Right cardiac atrium (tissue), 5 donors: ENCODE results near the gene C1orf232. TPM values are rescaled to one million over a fixed set of nuclear protein-coding genes. Genes with fewer than 3 reads are reported as not detected.

ENCODE experiments used
- ATAC-seq, 2 donors: fragments of 200-7000 bp; cut with Tn5 transposase; one replicate each; pipeline versions ENCODE4 v1.8.0 to v1.9.1; 2020; ENCODE audit warnings: moderate library complexity in 2 of 2, mild to moderate bottlenecking in 1 of 2
- DNase-seq, 3 donors: peaks; one replicate each; pipeline ENCODE4 v3.0.0-alpha.2; 2020
- H3K27ac ChIP-seq: one replicate; pipeline ENCODE4 v1.5.1; 2013; ENCODE audit warnings: mild to moderate bottlenecking, low read length, control low read depth, moderate library complexity
- H3K27me3 ChIP-seq: one replicate; pipeline ENCODE4 v1.6.1; 2013; ENCODE audit not compliant: control insufficient read depth, insufficient read depth
- H3K4me1 ChIP-seq: one replicate; pipeline ENCODE4 v1.6.1; 2013; ENCODE audit warnings: low read length; ENCODE audit not compliant: control insufficient read depth, insufficient read depth
- H3K4me3 ChIP-seq: one replicate; pipeline ENCODE4 v1.5.1; 2013; ENCODE audit warnings: low read length, control low read depth
- H3K9me3 ChIP-seq: one replicate; pipeline ENCODE4 v1.6.1; 2013; ENCODE audit warnings: low read length; ENCODE audit not compliant: control insufficient read depth
- WGBS: extraction: QIAGEN DNeasy Blood & Tissue Kit; methylation state at CpG from one replicate; pipeline ENCODE4 v1.1.7; 2013; 5-methylcytosine and 5-hydroxymethylcytosine counted together
- intact Hi-C, 4 donors: fragments of 100-400 bp; cut with DNase I; formaldehyde crosslinking; loops; one replicate each; pipeline versions ENCODE4 v1.11.0 to v1.14.0; 2022 to 2023
- polyA plus RNA-seq: library from polyadenylated mRNA; stranded (reverse); fragments of 200-250 nt; gene quantifications from one replicate; pipeline ENCODE4 v1.2.3, GENCODE V29; 2013
- total RNA-seq, 4 donors: library from RNA; stranded (reverse); fragmentation: NEBNext Ultra II Directional; extraction: Animal tissue kit (Norgen Biotek cat#: 25700); gene quantifications; one replicate each; pipeline ENCODE4 v1.2.1, GENCODE V29; 2021
- donor health status: healthy with polysubstance abuse.
- donor health status: DM: no; HTN: yes; CAD: no.
- donor health status: DM: no; HTN: no; CAD: no.
- donor health status: DM: no; HTN: yes; CAD: no; lungs with severe emphysema.
- donor health status: DM: yes; HTN: yes; CAD: no.

Gene C1orf232
- total and polyA plus RNA-seq, 5 donors = not detected

DNA sequence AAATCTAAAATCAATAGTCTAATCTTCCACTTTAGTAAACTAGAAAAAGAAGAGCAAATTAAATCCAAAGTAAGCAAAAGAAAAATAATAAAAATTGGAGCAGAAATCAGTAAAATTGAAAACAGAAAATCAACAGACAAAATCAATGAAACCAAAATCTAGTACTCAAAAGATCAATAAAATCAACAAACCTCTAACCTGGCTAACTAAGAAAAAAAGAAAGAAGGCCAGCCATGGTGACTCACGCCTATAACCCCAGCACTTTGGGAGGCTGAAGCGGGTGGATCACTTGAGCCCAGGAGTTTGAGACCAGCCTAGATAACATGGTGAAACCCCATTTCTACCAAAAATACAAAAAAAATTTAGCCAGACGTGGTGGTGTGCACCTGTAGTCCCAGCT, 34.3 kb downstream of the C1orf232 start:
- H3K9me3 ChIP-seq = no peaks in the 10 kb centered on the region

DNA sequence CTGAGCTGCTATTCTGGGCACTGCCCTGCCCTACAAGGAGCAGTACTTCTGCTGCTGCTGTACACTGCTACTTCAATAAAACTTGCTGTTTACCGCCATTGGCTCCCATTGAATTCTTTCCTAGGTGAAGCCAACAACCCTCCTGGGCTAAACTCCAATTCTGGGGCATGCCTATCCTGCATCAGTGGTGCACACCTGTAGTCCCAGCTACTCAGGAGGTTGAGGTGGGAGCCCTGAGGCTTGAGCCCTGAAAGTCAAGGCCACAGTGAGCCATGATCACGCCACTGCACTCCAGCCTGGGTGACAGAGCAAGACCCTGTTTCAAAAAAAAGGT, 36.0 kb downstream of the C1orf232 start:
- Histone ChIP-seq H3K9me3 (no peaks in the 10 kb centered on the region), H3K4me1 (no peaks in the 10 kb centered on the region), H3K4me3 (no peak overlapping the region), H3K27me3 (no peaks in the 10 kb centered on the region), H3K27ac (no peak overlapping the region)
- intact Hi-C loops = no loop called here
- ATAC-seq = no peak
- WGBS = 94% methylated on average over 2 of the region's 2 CpGs
- DNase-seq = no peak

More for the DNA sequence above, 34.3 kb downstream of the C1orf232 start:
- no peak for ATAC-seq
- 92% methylated on average over 3 of the region's 3 CpGs for WGBS
- H3K27me3 ChIP-seq = no peaks in the 10 kb centered on the region
- H3K4me1 ChIP-seq = no peaks in the 10 kb centered on the region
- intact Hi-C loops = no loop called here
- DNase-seq = no peak
- H3K27ac ChIP-seq = no peak overlapping the region
- H3K4me3 ChIP-seq = no peak overlapping the region

DNA sequence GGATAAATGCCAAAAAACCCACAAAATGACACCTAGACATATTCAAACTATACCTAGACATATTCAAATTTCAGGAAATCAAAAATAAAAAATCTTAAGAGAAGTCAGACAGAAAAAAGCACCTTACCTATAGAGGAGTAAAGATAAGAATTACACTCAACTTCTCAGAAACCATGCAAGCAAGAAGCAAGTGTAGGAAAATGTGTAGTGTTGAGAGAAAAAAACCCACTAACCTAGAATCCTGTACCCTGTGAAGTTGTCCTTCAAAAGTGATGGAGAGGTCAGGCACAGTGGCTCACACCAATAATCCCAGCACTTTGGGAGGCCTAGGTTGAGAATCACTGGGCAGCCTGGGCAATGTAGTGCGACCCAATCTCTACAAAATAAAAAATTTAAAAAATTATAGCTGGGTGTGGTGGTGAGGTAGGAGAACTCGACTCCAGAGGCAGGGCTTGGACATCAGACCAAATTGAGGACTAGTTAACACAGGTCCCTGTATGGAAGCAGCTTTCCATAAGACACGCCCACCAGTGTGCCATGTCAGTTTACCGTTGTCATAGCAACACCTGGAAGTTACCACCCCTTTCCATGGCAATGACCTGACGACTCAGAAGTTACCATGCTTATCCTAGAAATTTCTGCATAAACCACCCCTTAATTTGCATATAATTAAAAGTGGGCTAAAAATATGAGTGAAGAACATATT, 36.5 kb downstream of the C1orf232 start:
- H3K4me1 ChIP-seq = no peaks in the 10 kb centered on the region
- H3K4me3 ChIP-seq = no peak overlapping the region
- no peak overlapping the region for H3K27ac ChIP-seq
- DNase-seq (no peak), ATAC-seq (no peak)
- no peaks in the 10 kb centered on the region for H3K9me3 ChIP-seq
- intact Hi-C loops = no loop called here
- H3K27me3 ChIP-seq = no peaks in the 10 kb centered on the region
- 82% methylated on average over 5 of the region's 5 CpGs for WGBS

DNA sequence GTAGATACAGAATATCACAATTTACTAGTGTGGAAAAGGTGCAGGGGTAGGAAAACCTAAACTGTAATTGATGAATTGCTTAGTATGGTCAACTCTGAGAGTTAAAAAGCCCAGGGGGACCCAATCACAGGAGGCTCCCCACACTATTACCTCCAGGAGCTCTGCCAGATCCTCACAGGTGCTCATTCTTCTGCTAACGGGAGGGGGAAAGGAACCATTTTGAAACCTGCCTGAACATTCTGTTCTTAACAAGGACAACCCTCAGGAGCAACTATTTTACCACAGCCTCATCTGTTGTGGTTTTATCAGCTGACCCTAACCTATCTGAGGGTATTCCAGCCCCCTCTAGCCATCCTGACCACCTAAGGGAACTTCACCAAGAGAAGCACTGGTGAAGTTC, 38.1 kb downstream of the C1orf232 start:
- H3K4me3 ChIP-seq = no peak overlapping the region
- no peak for ATAC-seq
- no peaks in the 10 kb centered on the region for H3K4me1 ChIP-seq
- H3K9me3 ChIP-seq = no peaks in the 10 kb centered on the region
- no peak for DNase-seq
- no peaks in the 10 kb centered on the region for H3K27me3 ChIP-seq
- H3K27ac ChIP-seq = no peak overlapping the region
- WGBS = 64% methylated on average over 1 of the region's 1 CpG
- intact Hi-C loops = no loop called here

DNA sequence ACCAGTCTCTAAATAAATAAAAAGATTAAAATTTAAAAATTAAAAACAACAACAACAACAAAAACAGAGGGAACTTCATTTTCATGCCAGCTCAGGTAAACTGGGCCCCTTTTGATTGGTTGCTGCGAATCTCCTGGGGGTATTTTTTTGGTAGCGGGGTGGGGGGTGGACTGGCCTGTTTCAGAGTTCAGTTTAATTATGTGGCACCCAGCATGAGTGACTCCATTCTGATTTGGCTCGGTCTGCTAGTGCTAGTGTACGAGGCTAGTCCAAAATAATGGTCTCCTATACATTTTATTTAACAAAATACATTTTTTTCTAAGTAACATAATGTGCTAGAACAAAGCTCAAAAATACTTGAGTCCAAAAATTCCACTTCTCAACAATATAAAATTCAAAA, 39.0 kb downstream of the C1orf232 start:
- no peak for DNase-seq
- Histone ChIP-seq H3K4me1 (no peaks in the 10 kb centered on the region), H3K27ac (no peak overlapping the region), H3K9me3 (no peaks in the 10 kb centered on the region), H3K27me3 (no peaks in the 10 kb centered on the region), H3K4me3 (no peak overlapping the region)
- no peak for ATAC-seq
- intact Hi-C loops = no loop called here
- 91% methylated on average over 4 of the region's 4 CpGs for WGBS

DNA sequence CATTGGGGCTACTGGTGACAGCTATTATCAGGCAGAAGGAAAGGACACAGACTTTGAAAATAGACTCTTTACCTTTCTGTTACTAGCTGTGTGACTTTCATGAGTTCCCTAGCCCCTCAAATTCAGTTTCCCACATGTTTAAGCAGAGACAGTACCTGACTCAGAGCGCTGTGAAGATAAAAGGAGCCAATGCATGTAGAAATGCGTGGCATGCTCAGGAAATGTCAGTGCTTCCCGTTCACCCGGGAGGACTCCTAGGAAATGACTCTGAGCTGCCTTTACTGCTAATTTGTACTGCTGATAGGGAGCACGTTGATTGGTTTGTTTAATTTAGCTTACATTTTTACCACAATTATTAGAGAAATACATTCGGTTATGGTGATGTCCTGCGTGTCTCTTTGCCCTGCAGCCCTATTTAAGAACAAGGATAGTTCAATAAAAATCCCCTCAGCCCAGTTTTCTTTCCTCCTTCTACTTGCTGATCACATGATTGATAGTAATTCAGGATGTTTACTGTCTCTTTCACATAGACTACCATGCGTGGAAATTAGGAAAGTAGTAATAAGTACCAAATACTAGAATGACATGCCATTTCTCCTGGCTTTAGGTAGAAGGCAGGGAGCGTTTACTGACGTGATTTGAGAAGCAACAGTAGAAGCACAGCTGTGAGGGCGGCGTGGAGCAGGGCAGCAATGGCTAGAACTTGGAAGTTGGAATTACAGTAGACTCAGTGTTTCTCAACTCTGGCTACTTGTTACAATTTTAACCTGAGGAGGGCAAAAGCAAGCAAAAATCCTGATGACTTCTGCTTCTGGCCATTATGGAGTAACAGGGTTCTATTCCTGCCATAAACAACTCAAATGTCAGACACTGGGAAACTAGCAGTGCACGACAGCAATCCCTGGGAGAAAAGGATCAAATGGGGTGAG, 41.3 kb downstream of the C1orf232 start:
- DNase-seq (no peak), ATAC-seq (peak in 1 of 2 donors; percentile 57)
- no peaks in the 10 kb centered on the region for H3K27me3 ChIP-seq
- no peak overlapping the region for H3K4me3 ChIP-seq
- intact Hi-C loops = no loop called here
- WGBS = 48% methylated on average over 13 of the region's 13 CpGs
- no peaks in the 10 kb centered on the region for H3K4me1 ChIP-seq
- H3K27ac ChIP-seq = peak overlapping the region; percentile 13
- H3K9me3 ChIP-seq = no peaks in the 10 kb centered on the region

DNA sequence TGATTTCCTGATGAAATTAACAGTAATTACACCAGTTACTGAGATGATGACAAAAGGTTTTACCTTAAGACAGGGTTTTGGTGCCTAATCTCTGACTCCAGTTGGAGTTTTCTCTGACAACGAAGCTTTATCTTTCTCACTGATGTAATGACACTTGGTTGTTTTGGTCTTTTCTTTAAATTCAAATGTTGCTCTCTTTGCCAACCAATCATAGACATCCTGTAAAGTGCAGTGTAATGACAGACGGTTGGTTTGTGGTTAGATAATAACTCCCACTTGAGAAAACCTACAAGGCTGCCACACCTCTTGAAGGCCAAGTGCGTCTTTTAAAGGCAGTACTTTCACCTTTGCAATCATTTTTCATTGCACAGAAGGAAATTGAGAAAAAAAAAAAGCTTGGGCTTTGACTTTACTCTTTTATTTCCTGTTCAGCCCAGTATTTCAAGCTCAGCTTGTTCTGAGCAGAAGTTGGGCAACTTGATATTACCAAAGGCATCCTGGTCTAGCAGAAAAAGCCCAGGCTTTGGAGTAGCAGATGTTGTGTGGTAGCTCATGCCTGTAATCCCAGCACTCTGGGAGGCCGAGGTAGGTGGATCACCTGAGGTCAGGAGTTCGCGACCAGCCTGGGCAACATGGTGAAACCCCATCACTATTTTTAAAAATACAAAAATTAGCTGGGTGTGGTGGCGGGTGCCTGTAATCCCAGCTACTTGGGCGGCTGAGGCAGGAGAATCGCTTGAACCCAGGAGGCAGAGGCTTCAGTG, 42.3 kb downstream of the C1orf232 start:
- WGBS = 66% methylated on average over 9 of the region's 9 CpGs
- intact Hi-C loops = no loop called here
- no peaks in the 10 kb centered on the region for H3K9me3 ChIP-seq
- ATAC-seq (peak; percentile 56 to 57), DNase-seq (no peak)
- no peak overlapping the region for H3K27ac ChIP-seq
- H3K4me3 ChIP-seq = no peak overlapping the region
- H3K4me1 ChIP-seq = no peaks in the 10 kb centered on the region
- H3K27me3 ChIP-seq = no peaks in the 10 kb centered on the region

DNA sequence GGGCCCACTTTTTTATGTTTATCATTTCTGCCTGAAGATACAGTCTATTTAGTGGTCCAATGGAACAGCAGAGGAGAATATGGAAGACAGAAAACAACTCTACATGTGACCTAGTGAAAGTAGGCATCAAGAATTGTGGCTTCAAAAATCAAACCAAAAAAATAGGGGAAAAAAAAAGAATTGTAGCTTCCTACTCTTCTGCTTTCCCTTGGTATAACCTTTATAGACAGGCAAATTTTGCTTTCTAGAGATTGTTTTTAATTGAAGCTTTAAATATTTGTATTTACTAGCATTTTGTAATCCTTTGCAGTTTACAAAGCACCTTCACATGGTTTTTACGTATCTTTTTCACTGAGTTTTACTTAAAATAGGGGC, 42.8 kb downstream of the C1orf232 start:
- ATAC-seq (no peak), DNase-seq (no peak)
- no peaks in the 10 kb centered on the region for H3K4me1 ChIP-seq
- no peak overlapping the region for H3K27ac ChIP-seq
- 67% methylated on average over 1 of the region's 1 CpG for WGBS
- H3K27me3 ChIP-seq = no peaks in the 10 kb centered on the region
- intact Hi-C loops = no loop called here
- H3K4me3 ChIP-seq = no peak overlapping the region
- H3K9me3 ChIP-seq = no peaks in the 10 kb centered on the region

DNA sequence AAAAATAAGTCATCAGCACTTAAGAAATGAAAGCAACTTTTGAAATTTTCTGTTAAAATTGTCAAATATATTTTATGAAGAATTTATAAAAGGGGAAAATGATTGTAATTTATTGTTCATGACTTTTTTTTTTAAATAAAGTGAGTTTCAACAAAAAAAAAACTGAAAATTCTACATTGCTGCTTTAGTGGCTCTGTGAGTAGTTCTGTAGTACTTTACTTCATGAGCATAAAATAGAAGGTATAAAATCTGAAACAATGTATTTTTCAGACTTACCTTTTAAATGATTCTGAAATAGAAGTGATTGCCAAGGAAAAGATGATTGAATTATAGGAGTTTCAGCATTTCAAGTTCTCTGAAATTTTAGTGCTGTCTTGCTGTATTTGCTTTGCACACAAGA, 43.4 kb downstream of the C1orf232 start:
- Histone ChIP-seq H3K4me1 (no peaks in the 10 kb centered on the region), H3K9me3 (no peaks in the 10 kb centered on the region), H3K27ac (no peak overlapping the region), H3K4me3 (no peak overlapping the region), H3K27me3 (no peaks in the 10 kb centered on the region)
- ATAC-seq (no peak), DNase-seq (no peak)
- intact Hi-C loops = no loop called here

DNA sequence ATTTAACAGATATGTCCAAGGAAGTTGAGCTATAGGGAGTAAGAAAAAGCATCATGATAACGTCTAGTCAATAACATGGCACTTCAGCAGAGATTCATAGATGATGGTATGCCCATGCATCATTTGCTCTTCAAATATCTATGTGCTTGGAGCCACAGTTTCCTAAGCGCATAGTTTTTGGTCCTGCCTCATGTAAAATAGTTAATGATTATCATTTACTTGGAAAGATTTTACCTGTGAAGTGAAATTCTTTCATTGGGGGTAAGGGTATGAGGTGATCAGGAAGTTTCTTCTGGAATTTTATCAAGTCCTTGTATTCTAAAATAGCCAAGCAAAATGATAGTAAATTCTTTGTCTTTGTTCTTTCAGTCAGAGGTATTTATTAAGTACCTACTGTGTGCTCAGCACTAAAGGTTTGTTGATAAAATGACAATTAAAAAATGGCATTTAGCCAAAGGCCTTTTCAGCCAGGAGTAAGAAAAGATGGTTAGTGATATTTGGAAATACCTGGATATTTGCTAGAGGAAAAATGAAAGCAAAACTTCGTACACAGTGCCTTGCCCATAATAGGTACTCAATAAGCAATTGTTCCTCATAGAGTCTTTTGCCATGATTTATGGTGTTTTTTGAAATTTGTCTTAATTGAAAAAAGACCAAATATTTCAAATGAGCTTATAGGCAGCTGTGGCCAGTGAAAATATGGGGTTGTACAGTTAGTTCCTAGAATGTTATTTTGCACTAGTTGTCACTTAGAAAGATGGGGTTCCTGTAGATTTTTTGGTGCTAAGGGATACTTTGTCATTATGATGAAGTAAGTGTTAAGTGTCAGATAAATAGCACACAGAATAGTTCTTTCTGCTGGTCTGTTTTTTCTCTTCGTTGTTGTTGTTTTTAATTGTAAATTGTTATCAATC, 44.1 kb downstream of the C1orf232 start:
- intact Hi-C loops = no loop called here
- DNase-seq = no peak
- ATAC-seq = no peak
- 82% methylated on average over 4 of the region's 4 CpGs for WGBS
- Histone ChIP-seq H3K4me1 (no peaks in the 10 kb centered on the region), H3K4me3 (no peak overlapping the region), H3K9me3 (no peaks in the 10 kb centered on the region), H3K27me3 (no peaks in the 10 kb centered on the region), H3K27ac (no peak overlapping the region)
